Left forelimb (tissue), 1 donor: Measurements from ENCODE around the gene FEM1C.

Experiments
- DNase-seq: peaks from one replicate; pipeline ENCODE4 v3.0.0-alpha.2; 2018; ENCODE audit warnings: low spot score

Gene FEM1C, protein sequence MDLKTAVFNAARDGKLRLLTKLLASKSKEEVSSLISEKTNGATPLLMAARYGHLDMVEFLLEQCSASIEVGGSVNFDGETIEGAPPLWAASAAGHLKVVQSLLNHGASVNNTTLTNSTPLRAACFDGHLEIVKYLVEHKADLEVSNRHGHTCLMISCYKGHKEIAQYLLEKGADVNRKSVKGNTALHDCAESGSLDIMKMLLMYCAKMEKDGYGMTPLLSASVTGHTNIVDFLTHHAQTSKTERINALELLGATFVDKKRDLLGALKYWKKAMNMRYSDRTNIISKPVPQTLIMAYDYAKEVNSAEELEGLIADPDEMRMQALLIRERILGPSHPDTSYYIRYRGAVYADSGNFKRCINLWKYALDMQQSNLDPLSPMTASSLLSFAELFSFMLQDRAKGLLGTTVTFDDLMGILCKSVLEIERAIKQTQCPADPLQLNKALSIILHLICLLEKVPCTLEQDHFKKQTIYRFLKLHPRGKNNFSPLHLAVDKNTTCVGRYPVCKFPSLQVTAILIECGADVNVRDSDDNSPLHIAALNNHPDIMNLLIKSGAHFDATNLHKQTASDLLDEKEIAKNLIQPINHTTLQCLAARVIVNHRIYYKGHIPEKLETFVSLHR

DNA sequence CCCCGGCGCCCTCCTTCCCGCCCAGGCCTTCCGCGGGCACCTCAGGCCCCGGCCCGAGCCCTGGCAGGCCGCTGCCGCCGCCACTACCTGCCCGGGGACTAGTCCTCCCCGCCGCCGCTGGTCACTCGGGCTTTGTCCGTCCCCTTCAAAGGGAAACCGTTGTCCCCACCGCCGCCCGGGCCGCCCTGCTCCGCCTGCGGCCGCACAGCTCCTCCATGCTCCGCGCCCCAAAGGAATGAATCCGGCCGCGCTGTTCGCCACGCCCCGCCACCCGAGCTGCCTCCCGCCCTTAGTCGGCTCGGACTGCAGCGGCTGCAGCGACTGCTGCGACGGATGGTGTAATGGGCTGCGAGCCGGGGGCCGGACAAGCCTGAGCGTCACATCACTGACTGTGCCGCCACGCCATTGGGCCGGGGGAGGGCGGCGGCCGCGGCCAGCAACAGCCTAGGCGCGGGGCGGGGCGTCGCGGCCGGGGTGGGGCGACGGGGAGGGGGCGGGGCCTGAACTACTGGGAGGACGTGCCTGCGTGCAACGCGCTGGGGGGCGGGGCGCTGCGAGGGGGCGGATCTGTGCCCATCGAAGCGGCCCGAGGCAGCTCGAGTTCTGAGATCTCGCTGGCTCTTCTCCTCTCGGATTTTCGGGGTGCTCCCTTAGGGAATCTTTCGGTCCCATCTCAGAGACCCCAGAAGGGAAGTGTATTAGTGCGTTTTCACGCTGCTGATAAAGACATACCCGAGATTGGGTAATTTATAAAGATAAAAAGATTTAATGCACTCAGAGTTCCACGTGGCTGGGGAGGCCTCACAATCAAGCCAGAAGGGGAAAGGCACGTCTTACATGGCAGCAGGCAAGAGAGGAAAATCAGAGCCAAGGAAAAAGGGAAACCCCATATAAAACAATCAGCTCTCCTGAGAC is at the start of gene FEM1C:
Gene FEM1C, minus strand, starts transcription at position 340 of the 915 bp plus-strand sequence. CDS start 1,282 bp downstream, outside the sequence.
- peak; percentile 99 for DNase-seq

DNA sequence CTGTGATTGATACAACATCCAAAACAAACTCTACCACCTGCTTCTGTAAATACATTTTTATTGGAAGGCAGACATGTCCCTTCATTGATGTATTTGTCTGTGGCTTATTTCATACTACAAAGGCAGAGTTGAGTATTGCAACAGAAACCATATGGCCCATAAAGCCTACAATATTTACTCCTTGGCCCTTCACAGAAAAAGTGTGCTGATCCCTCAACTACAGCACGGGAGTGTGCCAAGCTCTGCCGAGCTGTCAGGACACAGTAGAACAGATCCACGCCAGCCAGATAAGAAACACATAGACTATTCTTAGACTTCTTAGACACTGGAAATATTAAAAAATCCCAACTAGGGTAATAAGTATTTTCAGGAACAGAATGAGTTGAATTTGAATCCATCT is 44.5 kb upstream of the FEM1C start:
- DNase-seq = no peak

DNA sequence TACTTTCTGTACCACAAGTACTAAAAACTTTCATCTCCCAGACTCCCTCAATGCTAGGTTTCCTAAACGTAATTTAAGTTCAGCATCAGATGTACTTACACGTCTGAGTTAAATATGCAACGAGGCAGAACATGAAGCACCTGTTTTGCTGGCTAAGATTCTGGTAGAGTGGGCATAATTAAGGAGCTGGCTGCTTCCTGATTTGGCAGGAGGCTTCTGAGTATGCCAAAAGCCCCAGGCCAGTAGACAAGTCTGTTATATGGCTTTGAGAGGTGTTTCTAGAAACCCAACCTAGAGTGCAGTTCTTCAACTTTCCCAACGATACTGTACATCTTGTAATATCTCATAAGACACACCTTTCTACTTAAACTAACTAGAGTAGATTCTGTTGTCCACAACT is 44.1 kb upstream of the FEM1C start:
- no peak for DNase-seq

DNA sequence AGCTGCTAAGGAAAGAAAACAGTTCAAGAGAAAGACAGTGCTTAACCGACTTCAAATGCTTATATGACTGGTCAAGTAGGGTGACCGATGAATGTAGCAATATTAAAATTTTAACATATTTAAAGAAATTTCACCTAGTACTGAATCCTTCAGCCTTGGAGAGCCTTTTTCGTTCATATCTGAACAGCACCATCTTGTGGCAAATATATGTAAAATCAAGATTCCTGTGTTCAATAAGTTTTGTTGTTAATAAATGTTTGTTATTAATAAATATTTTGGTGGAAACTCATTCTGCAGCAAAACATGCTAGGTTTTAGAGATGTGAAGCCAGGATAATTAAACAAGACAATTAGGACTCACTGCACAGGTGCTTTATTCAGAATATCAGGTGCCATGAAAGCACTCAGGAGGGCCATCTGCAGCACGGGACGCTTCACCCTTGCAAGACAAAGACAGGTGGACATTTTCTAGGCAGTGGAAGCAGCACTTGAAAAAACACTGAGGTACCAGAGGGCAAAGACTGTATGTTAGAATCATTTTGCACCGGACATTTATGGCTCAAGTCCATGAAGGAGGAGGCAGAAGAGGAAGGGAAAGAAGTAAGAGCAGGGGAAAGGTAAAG is 42.1 kb upstream of the FEM1C start:
- no peak for DNase-seq

DNA sequence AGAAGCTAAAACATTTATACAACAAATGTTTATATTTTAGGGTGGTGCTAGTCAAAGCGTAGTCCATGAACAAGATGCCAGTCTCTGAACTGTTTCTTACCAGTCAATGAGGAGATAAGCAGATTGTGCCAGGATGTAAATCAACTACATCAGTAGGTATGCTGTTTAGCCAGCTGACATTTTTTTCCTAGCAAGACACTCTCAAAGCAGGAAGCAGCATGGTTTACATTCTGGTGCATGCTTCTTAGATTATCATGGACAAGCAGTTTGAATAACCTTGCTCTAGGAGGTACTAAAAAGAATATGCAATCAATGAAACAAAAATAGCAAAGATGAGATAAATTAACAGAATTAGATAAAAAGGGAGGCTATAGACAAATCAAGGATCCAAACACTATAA is 40.7 kb upstream of the FEM1C start:
- no peak for DNase-seq

DNA sequence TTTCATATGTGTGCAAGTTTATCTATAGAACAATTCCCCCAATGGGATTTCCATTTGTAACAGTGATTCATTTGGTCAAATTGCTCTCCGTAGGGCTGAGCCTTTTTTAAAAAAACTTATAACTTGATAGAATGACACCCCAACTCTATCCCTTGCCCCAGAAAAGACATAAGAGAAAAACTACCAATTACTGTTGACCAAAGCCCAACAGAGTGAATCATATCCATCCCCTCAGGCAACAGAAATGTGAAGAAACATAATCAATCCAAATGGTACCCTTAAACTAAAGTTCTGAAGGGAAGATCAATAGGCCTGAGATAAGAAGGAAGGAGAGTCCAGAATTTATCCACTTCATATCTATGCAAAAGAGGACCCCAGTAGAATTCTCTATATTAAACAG is 39.9 kb upstream of the FEM1C start:
- no peak for DNase-seq

DNA sequence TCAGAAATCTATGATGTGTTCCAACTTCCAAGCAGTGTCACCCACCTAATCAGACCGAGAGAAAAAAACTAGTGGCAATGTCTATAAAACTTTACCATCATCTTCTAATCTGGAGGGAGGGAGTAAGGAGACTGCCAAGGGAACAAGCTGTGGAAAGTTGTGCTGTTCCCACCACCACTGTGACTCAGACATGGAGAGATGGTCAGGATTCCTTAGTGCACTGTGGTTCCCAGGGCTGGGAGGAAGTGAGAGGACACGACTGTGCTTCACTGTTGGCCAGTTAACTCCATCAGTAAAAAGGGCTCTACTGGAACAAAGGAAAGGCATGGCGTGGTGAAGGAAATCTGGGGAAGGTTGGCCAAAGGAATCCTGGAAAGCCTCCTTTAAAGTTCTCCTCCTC is 38.9 kb upstream of the FEM1C start:
- DNase-seq = no peak

DNA sequence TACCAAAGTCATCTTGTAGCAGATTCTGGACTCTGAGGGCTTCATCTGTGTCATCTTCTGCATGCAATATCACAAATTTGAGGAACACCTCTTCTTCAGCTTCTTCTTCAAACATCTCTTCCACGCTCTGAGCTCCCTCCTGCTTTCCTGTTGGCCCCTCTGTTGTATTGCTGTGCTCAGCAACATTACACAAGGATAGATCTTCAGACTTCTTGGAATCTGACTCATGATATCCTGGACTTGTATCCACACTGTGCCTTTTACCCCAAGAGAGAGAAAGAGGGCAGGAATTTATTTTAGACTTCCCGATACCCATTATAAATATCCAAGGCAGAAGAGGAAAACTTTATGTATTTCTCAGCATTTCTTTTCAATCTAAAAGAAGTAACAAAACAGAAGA is 36.4 kb upstream of the FEM1C start:
- no peak for DNase-seq

DNA sequence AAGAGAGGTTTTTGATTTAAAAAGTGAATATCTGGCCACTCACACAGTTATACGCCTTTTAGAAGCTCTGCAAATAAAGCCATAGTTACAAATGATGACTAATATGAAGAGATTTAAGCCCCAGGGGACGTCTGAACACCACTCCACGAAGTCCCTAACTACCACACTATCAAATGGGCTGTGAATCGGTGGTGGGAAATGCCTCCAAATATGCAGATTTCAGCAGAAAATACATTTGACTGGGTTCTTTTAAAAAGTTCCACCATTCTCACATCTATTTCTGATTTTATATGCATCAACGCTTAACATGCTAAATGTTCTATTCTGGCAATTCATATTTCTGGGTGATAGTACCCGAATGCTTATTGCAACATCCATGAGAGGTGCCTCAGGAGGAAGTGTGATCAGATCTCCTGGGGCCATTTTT is 35.2 kb upstream of the FEM1C start:
- DNase-seq = no peak

DNA sequence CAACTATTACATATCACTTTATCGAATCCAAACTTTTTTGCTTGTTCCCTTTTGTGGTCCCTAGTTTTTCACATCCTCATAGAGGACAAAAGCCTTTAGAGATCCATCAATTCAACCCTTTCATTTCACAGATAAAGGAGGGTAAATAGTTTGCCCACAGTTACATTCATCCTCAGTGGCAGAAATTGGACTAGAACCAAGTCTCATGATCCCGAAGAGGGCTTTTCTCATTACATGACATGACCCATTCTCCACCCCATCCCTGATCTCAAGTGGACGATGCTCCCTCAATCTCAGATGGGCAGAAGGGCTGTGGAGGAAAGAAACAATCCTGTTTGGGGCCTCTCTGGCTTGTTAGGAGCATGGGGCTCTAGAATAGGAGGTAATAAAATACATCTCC is 34.6 kb upstream of the FEM1C start:
- no peak for DNase-seq

DNA sequence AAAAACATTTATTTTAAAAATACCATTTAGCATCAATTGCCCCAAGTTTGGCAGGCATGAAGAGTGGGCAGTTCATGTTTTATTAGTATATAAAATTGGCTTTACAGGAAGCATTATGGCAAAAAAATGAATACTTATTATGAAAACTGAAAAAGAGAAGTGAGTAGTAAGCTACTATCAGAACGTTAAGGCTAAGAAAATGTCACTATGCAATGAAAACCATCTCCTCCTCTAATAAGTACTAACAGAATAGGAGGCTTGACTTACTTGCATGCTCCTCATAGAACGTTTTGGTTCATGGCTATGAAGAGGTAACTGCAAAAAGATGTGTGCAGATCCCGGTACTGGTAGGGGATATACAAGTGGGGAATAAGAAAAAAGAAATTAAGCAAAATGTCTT is 34.1 kb upstream of the FEM1C start:
- DNase-seq = no peak

DNA sequence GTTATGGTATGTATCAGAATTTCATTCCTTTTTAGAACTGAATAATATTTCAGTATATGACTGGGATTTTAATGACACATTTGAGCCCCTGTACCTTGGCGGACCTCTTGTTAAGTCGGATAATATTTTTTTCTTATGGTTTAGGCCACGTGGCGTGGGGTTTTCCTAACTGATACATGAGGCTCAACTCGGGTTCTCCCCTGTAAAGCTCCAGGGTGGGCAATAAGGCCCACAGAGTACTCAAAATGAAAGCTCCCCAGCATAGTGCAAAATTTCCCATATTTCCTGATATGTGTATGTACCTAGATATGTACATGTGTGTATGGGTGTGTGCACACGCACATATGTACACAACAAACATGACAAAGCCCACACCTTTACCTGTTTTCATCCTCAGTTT is 33.2 kb upstream of the FEM1C start:
- no peak for DNase-seq

DNA sequence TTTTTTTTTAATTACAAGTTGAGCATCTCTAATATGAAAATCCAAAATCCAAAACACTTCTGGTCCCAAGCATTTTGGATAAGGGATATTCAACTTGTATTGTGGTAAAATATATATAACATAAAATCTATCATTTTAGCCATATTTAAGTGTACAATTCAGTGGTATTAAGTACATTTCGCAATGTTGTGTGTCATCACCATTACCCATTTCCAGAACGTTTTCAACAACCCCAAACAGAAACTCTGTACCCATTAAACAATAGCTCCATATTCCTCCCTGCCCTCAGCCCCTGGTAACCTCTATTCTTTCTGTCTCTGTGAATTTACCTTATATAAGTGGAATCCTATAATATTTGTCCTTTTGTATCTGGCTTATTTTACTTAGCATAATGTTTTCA is 32.8 kb upstream of the FEM1C start:
- no peak for DNase-seq

DNA sequence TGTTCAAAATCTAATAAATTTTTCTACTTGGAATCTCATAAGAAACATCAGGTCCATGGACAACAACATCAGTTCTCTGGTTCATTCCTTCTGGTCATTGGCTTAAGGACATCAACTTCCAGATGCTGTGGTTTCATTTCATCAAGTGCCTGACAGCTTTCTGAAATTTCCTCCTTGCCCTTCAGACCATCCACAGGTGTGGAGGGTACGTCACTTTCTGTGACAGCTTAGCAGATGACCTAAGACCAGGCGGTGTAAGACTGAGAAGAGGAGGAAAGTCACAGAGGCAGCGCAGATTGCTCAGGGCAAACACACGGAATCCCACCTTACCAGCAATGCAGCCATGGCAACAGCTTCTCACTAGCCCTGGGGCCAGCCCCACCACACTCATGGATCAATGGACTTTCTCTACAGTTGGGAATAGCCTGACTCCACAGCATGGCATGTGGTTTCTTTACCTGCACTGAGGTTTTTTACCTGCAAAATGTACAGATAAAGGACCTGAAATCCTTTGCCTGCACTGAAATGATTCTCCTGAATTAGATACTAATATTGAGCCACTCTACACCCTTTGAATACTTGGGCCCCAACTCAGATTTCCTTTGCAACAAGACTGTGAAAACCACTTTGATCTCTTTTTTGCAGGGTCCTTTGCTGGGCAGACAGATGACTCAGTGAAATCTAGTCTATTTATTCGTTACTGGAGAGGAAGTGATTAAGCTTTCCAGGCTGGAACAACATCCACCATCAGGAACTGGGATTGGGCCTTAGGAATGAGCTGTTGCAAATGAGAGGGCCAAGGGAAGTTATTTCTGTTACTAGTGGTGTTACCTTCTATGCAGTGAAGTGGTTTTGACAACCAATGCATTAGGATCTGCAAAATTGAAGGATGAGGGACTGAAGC is 30.8 kb upstream of the FEM1C start:
- no peak for DNase-seq

DNA sequence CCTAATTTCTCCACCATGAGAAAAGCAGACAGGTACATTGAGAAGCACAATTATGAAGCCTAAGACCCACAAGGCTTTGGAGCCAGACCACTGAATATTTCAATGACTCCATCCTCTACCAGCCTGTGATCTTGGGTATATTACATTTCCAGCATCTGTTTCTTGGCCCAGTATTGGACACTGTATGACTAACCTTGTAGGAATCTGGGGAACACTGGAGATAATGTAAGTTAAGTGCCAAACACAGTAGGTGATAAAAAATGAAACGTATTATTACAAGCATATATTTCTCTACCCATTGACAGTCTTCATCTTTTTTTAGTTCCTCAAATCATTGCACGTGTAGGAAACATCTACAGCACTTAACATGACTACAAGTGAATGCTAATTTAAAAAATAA is 28.6 kb upstream of the FEM1C start:
- DNase-seq = no peak

DNA sequence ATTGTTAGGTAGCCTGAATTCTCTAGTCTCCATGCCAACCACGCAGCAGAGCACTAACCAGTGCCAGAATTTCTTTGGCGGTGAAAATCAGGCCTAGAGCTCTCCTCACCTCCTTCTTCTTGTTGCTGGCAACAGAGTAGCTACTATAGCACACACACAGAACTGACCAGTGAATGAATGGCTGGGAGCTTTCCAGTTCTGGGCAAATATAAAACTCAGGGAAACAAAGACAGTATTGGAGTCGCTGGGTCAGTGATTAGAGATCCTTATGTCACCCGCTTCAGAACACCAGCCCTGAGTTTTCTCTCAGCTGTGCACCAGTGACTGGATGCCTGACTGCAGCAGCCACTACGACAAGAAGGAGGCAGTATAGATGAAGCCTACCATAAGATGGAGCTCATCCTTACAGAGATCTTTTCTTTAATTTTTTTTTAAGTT is 26.9 kb upstream of the FEM1C start:
- no peak for DNase-seq

DNA sequence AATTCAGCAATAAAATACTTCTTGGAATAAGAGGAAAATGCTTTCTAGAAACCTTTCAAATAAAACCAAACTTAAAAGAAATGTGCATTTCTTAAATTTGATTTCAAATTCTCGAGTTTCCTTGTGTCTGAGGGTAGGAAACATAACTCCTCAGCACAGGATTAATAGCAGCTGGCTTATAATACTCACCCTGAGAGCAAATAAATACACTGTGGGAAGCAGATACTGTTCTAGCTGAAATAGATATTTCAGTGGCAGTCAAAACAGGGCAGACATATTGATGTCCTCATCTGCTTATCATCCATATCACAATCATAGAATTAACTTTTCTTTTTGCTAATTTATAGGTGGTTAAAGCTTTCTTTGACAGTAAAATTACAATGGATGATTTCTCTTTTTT is 24.1 kb upstream of the FEM1C start:
- DNase-seq = no peak

DNA sequence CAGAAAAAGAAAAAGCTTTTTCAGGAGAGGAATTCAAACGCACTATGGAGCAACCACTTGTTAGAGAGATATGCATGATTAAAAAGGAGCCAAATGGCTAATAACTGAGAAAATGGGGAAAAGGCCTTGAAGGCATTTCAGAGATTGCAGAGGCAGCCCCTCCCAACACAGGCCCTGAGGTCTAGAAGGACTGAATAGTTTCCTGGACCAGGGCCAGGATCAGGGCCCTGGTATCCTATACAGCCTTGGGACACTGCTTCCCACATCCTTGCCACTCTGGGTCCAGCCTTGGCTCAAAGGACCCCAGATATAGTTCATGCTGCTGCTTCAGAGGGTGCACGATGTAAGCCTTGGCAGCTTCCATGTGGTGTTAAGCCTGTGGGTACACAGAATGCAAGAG is 20.7 kb upstream of the FEM1C start:
- DNase-seq = no peak

DNA sequence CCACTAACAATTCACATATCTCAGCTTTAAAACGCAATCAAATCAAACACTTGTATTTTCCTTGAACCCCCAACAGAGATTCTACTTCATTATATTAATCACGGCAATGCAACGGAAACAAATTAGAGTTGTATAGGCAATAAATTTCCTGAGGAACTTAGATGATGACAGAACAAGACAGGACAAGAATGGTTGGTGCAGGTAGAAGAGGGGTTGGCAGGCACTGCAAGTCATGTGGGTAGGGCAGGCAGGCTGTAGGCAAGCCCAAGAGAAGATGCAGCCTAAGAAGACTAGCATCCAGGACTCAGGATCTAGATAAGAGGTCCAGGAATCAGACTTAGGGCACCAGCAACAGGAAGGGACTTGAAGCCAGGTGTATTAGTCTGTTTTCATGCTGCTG is 16.6 kb upstream of the FEM1C start:
- no peak for DNase-seq

DNA sequence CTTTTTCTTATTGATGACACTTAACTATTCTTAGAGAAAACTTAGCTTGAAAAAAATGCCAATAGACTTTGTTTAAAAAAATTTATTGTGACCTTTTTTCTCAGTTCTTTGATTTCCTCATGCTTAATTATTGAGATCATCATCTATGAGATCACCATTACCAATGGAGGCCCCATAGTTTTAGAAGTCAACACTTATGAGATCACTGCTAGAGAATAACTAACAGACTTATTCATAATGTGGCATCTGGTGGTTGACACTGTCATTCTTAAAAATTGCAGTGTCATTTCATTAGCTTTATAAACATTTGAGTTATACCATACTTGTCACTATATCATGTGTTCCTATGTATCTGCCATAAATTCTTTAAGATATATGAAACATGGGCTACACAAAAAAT is 14.9 kb upstream of the FEM1C start:
- DNase-seq = no peak

DNA sequence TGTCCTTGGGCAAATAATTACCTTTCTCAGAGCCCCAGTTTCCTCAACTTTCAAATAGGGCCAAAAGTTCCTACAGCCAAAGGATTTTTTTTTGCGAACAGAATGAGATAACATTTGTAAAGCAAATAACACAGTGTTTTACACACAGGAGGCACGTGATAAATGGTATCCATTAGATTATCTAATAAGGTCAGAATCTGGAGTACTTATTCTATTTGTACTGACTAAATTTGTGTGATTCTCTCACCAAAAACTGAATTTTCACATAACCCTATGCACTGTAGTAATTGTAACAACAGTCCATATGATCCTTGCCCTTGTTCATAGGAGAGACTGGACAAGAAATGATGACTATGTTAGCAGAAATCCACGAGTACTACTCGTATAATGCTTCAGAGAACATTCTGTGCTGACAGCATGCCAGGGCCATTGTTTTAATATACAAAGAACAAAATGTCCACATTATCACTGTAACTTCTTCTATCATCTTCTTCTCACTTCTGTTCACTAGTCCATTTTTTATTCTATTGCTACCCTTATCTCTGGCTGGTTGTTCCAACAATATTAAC is 13.9 kb upstream of the FEM1C start:
- DNase-seq = no peak
